ENCODE data around the gene PHF5A. TPM values are rescaled to one million over a fixed set of nuclear protein-coding genes. Genes with fewer than 3 reads are reported as not detected.
"Not testable (repeated sequence)": the region's sequence is repeated elsewhere in the genome, so short reads cannot be mapped to it uniquely, and the experiment has no call there.

PHF5A gene
- total and polyA plus RNA-seq, 9 donors = 27.3 to 55.3 (median 36.8) TPM

- DNase-seq = no peak
- WGBS, 3 donors = 1 to 2% (median 1%) methylated on average over 24 to 30 of the region's 30 CpGs
- Histone ChIP-seq H3K36me3 (peaks cover 2% of the 10 kb centered on the region), H3K4me1 (ENCODE audit: insufficient read depth) (peaks cover 2% of the 10 kb centered on the region), H3K27ac (peak overlapping the region; percentile 78 to 81), H3K4me3 (peak overlapping the region; percentile 93), H3K27me3 (no peaks in the 10 kb centered on the region), H3K9me3 (no peaks in the 10 kb centered on the region)
- TF ChIP-seq EP300 (IDR thresholded peaks at IDR 0.05) = no peak
- TF ChIP-seq, protein P1, sequence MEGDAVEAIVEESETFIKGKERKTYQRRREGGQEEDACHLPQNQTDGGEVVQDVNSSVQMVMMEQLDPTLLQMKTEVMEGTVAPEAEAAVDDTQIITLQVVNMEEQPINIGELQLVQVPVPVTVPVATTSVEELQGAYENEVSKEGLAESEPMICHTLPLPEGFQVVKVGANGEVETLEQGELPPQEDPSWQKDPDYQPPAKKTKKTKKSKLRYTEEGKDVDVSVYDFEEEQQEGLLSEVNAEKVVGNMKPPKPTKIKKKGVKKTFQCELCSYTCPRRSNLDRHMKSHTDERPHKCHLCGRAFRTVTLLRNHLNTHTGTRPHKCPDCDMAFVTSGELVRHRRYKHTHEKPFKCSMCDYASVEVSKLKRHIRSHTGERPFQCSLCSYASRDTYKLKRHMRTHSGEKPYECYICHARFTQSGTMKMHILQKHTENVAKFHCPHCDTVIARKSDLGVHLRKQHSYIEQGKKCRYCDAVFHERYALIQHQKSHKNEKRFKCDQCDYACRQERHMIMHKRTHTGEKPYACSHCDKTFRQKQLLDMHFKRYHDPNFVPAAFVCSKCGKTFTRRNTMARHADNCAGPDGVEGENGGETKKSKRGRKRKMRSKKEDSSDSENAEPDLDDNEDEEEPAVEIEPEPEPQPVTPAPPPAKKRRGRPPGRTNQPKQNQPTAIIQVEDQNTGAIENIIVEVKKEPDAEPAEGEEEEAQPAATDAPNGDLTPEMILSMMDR (IDR thresholded peaks at IDR 0.05) = no peak
- no peak for TF ChIP-seq POLR2A (IDR thresholded peaks at IDR 0.05)
- intact Hi-C loops (cut with DNase I) = no loop called here
Measured at GRCh38 chr22:41469218-41469851, 843 bp upstream of the PHF5A start.

- intact Hi-C loops (cut with DNase I) = no loop called here
- no peak for DNase-seq
Measured at GRCh38 chr22:41461901-41462300, 6.6 kb downstream of the PHF5A start.

GRCh38 chr22:41460071-41460470, 8.4 kb downstream of the PHF5A start:
- H3K4me3 ChIP-seq; H3K4me1 ChIP-seq (ENCODE audit: insufficient read depth); H3K36me3 ChIP-seq; H3K9me3 ChIP-seq; H3K27ac ChIP-seq; H3K27me3 ChIP-seq; intact Hi-C loops (cut with DNase I): not testable (repeated sequence)
- 52 to 68% (median 58%) methylated on average over 5 of the region's 5 CpGs for WGBS, 3 donors
- peak in 1 of 5 donors; percentile 46 for DNase-seq

More at GRCh38 chr22:41461901-41462300, 6.6 kb downstream of the PHF5A start:
- Histone ChIP-seq H3K4me1 (ENCODE audit: insufficient read depth) (no peaks in the 10 kb centered on the region), H3K27me3 (no peaks in the 10 kb centered on the region), H3K9me3 (no peaks in the 10 kb centered on the region), H3K4me3 (no peak overlapping the region), H3K36me3 (peaks cover 2% of the 10 kb centered on the region), H3K27ac (no peak overlapping the region)
- TF ChIP-seq, protein P1 (IDR thresholded peaks at IDR 0.05) = no peak
- no peak for TF ChIP-seq POLR2A (IDR thresholded peaks at IDR 0.05)
- TF ChIP-seq EP300 (IDR thresholded peaks at IDR 0.05) = no peak
- 79 to 85% (median 85%) methylated on average over 4 of the region's 4 CpGs for whole genome bisulfite sequencing, 3 donors

DNA sequence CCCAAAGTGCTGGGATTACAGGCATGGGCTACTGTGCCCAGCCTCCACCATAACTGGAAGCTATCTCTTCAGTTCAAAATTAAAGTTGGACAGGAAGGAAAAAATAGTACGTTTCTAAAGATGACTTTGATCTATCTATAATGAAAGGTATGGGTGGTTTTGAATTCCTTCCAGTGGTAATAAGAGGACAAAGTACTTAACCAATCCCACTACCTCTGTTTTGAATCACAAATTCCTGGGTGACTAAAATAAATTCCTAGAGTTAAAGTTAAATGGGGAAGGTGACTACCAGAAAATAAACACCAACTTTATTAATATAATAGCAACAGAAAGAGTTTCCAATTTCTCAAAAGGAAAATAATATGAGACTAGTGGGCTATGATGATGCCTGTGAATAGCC, 9.1 kb downstream of the PHF5A start:
- Histone ChIP-seq H3K27me3 (no peaks in the 10 kb centered on the region), H3K9me3 (no peaks in the 10 kb centered on the region), H3K4me3 (no peak overlapping the region), H3K4me1 (ENCODE audit: insufficient read depth) (no peaks in the 10 kb centered on the region), H3K27ac (no peak overlapping the region), H3K36me3 (no peaks in the 10 kb centered on the region)
- no peak for TF ChIP-seq POLR2A (IDR thresholded peaks at IDR 0.05)
- TF ChIP-seq, protein P1 (IDR thresholded peaks at IDR 0.05) = no peak
- TF ChIP-seq EP300 (IDR thresholded peaks at IDR 0.05) = no peak
- DNase-seq = no peak
- intact Hi-C loops (cut with DNase I) = loop anchor here in 1 of 4 donors (10.0 kb wide), 1 partner anchor 45 kb away; no protein-coding TSS in a partner anchor
- 33 to 47% (median 42%) methylated on average over 1 of the region's 1 CpG for WGBS, 3 donors

DNA sequence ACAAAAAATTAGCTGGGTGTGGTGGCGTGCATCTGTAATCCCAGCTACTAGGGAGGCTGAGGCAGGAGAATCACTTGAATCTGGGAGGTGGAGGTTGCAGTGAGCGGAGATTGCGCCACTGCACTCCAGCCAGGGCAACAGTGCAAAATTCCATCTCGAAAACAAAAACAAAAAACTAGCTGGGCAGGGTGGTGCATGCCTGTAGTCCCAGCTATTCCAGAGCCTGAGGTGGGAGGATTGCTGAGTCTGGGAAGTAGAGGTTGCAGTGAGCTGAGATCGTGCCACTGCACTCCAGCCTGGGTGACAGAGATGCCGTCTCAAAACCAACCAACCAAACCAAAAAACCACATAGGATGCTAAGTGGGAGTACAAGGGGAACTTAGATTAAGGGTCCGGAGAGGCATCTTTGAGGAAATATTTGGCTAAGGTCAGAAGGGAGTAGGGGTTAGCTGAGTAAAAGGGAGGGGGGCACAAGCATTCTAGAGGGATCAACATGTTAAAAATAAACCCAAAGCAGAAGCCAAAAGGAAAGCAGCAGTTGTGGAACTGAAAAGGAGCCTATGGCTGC, 10.2 kb downstream of the PHF5A start:
- no peak for TF ChIP-seq EP300 (IDR thresholded peaks at IDR 0.05)
- TF ChIP-seq POLR2A (IDR thresholded peaks at IDR 0.05) = no peak
- TF ChIP-seq, protein P1 (IDR thresholded peaks at IDR 0.05) = no peak
- no peak for DNase-seq
- Histone ChIP-seq H3K27me3 (no peaks in the 10 kb centered on the region), H3K9me3 (no peaks in the 10 kb centered on the region), H3K4me1 (ENCODE audit: insufficient read depth) (no peaks in the 10 kb centered on the region), H3K36me3 (no peaks in the 10 kb centered on the region), H3K4me3 (no peak overlapping the region), H3K27ac (no peak overlapping the region)
- 62 to 73% (median 67%) methylated on average over 7 of the region's 7 CpGs for WGBS, 3 donors
- intact Hi-C loops (cut with DNase I) = loop anchor here in 1 of 4 donors (10.0 kb wide), 1 partner anchor 47 kb away; no protein-coding TSS in a partner anchor

Measured in ovary (tissue), 9 donors.